GM18861 (cell line): ENCODE results near the gene SDSL.

ENCODE experiments used
- ATAC-seq: cut with Tn5 transposase; IDR thresholded peaks from one replicate; pipeline ENCODE4 v1.9.1; 2021; ENCODE audit not compliant: unreplicated experiment

SDSL gene

DNA sequence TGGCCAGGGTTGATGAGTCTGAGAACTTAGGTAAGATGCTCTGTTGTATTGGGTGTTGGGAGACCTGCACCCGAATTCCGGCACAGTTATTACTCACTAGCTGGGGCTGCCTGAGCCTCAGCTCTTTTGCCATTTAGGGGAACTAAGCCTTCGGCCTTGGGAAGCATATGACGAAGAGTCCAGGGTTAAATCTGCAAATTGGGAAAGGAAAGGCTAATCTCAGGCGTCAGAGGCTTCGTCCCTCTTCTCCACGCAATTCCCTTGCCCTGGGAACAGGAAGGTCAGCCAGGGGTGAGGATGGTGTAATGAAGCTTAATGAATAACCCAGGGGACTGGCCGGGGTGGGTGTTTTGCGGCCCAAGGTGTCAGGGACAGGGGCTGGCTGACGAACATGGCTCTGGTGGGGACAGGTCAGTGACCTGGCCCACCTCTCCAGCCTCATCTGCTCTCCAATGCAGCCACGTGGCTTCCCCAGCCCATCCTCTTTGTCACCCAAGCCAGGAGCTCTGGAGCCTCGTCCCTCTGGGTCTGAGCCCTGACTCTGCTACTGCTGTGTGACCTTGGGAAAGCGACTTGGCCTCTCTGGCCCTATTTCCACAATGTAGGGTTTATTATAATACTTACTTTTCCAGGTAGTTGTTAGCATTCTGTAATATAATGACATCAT is 3.8 kb upstream of the SDSL start:
- ATAC-seq, result no peak

DNA sequence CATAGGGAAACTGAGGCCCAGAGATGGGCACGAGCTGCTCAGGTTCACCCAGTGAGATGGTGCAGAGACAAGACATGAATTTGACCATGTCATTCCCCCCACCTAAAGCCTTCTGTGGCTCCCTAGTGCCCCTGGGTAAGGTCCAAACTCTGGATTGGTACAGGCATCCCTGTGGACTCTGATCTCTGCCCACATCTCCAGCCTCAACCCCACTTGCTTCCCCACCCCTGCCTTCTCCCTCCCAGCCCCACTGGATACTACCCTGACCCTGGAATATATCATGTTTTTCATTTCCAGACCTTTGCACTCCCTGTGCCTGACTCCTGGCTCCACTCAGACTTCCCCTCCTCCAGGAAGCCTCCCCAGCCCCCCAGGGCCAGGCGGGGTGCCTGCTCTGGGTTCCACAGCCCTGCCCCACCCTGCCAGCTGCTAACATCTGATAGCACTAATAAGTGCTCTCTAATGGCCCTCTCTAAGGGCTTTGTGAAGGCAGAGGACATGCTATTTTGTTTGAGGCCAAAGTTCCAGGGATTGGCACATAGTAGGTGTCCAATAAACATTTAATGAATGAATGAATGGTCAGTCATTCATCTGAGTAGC is 1.1 kb upstream of the SDSL start:
- ATAC-seq, result no peak

DNA sequence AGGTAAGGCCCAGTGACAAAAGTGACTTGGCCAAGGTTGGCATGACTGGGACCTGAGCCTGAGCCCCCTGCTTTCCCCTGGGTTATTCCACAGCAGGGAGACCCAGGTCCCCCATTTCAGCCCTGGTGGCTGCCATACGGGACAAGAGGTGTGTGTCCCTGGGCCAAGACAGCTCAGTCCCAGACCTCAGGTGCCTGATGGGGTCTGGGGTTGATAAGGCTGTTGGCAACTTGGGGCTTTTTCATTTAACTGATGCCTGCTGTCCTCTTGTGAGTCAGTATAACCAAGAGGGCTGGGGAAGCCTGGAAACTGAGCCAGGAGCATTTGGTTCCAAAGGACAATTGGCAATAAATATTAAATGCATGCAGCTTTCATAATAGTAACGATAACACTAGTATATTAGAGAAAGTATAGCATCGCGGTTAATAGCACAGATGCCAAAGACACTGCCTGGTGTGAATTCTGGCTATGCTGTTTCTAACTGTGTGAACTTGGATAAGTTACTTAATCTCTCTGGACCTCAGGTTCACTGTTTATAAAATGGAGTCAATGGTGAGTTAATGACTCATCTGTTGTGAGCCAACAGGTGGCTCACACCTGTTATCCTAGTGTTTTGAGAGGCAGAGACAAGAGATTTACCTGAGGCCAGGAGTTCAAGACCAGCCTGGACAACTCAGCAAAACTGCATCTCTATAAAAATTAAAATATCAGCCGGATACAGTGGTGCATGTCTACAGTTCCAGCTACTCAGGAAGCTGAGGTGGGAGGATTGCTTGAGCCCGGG is 898 bp downstream of the SDSL start:
- no peak for ATAC-seq

- ATAC-seq, result no peak
Observed at GRCh38 chr12:113424456-113424855, 2.3 kb downstream of the SDSL start.

- ATAC-seq, result no peak
Observed at GRCh38 chr12:113424915-113425823, 3.0 kb downstream of the SDSL start.

DNA sequence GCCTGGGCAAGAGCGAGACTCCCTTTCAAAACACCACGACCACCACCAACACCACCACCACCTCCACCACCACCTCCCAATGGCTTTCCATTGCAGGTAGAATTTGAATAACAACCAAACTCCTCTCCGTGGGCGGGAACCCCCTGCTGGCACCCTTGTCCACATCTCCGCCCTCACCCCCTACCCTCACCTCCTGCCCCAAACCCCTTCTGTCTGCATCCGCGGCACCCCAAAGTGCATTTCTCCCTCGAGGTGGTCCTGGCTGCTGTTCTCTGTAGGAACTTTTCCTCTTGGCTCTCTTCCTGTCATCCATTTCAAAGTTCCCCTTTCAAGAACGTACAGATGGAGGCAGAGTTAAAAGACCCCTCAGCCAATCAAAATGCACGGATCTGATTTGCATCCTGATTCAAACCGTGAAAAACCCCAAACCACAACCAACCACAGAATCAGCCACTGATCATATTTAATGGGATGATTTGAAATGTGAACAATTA is 3.8 kb downstream of the SDSL start:
- no peak for ATAC-seq

GRCh38 chr12:113427882-113428281 is 5.7 kb downstream of the SDSL start:
- ATAC-seq, result no peak

GRCh38 chr12:113428482-113428881 is 6.3 kb downstream of the SDSL start:
- ATAC-seq, result no peak

DNA sequence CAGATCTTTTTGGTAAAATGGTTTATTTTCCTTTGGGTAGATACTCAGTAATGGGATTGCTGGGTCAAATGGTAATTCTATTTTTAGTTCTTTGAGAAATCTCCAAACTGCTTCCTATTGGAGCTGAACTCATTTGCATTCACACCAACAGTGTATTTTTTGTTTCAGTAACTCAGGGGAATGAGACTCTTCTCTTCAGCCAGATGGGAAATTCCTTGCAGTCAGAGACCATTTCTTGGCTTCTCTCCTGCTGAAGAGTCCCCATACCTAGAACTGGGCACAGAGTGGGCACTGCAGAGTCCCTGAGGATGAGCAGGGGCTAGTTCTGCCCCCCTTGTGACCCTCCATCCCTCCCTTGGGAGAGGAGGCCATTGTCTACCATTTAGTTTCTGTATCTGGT is 10.8 kb downstream of the SDSL start:
- ATAC-seq, result no peak

- ATAC-seq, result no peak
Observed at GRCh38 chr12:113435367-113435766, 13.2 kb downstream of the SDSL start.

- ATAC-seq, result no peak
Observed at GRCh38 chr12:113436586-113436985, 14.4 kb downstream of the SDSL start.

DNA sequence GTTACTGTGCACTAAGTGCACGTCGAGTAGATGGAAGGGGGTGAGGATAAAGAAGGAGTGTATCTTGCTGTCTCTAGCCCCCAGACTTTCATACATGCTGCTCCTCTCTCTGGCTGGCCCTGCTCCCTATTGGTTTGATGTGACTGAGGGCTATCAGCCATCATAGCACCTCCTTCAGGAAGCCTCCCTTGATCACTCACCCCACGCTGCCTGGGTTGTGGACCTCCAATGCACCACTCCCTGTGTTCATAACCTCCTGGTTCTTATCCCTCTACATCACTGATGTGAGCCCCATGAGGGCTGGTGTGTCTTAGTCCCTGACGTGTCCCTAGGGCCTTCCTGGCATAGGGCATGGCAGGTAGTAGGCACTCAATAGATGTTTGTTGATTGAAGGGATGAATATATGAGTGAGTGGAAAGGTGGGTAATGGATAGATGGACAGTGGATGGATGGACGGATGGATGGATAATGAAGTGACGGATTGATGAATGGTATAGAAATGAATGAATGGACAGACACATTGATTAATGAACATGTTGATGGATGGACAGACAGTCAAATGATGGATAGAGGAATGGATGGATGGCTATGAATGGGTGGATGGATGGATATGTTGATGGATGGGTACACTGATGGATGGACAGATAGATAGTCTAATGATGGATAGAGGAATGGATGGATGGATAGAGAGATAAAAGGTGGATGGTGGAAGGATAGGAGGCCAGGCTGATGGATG is 15.0 kb downstream of the SDSL start:
- ATAC-seq, result no peak

DNA sequence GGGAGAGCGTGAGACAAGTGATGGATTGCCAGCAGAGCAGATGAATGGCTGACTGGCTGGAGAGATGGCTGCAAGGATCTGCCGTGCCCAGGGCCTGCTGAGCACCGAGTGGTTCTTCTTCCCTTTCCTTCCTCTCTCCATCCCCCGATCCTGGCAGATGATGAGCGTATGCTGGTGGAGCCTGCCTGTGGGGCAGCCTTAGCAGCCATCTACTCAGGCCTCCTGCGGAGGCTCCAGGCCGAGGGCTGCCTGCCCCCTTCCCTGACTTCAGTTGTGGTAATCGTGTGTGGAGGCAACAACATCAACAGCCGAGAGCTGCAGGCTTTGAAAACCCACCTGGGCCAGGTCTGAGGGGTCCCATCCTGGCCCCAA is 15.5 kb downstream of the SDSL start:
- no peak for ATAC-seq

GRCh38 chr12:113438523-113439300 is 16.5 kb downstream of the SDSL start:
- ATAC-seq, result no peak

- no peak for ATAC-seq
Observed at GRCh38 chr12:113439301-113439597, 17.1 kb downstream of the SDSL start.

DNA sequence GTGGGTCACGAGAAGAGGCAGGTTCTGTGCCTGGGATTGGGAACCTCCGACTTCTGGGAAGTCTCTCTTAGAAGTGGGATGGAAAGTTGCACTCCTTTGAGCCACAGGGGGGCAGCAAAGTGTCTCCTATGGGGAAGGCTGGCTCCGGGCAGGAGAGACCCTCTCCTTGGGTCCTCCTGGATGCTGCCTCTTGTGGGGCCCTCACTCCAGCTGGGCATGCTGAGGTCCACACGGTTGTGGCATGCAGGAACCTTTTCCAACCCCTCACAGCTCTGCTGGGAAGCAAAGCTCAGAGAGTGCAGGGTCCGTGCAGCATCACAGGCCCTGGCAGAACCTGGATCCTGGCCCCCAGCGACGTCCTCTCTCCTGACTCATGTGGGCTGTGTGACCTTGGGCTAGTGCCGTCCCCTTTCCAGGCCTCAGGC is 17.4 kb downstream of the SDSL start:
- ATAC-seq, result no peak

DNA sequence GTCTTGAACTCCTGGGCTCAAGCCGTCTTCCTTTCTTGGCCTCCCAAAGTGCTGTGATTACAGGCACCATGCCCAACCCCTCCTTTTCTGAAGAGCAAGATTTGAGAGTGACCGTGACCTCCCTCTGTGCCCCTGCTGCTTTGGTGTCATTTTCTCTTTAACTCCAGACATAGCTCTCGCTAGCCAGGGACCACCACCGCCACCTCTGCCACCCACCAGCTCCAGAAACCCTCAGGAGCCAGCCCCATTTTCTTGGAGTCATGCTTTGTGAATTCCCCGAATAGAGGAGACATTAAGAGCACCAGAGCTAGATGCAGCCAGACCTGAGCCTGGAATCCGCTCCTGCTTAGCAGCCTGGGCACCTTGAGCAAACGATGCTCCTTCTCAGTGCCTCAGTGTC is 18.2 kb downstream of the SDSL start:
- ATAC-seq, result no peak

DNA sequence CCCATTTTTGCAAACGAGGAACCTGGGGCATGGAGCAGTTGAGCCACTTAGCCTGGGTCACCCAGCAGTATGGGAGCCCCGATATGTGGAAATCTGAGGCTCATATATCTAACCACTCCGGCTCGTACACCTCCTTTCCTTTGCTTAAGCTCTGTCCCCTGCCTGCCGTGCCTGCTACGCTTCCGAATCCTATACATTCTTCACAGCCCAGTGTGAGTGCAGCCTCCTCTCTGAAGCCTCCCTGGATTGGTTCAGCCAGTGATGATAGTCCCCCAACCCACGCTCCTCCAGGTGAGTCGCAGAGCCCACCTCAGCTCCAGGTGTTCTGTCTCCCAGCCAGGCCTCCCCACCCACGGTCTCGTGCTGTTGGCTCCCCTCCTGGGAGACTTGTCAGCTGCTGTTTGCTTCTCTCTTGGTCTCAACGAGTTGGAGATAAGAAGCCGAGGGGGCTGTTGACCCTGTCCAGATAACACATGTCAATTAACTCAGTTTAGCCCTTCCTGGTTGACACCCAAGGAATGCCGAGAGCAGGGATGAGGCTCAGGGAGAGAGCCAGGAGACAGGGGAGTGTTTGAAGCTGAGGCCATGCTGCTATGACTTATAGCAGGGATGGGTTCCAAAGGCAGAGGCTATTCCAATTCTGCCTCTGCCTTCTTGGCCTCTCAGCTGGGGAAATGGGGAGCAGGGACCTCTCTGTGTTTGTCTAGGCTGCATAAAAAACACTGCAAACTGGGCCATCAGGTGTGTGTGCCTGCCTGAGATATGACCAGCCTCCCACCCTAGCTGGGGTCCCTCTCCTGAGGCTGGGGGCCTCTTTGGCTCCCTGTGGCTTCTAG is 19.0 kb downstream of the SDSL start:
- no peak for ATAC-seq

GRCh38 chr12:113443030-113443539 is 20.9 kb downstream of the SDSL start:
- no peak for ATAC-seq
